ENCODE results near the gene CPSF4L.

The CPSF4L gene

DNA sequence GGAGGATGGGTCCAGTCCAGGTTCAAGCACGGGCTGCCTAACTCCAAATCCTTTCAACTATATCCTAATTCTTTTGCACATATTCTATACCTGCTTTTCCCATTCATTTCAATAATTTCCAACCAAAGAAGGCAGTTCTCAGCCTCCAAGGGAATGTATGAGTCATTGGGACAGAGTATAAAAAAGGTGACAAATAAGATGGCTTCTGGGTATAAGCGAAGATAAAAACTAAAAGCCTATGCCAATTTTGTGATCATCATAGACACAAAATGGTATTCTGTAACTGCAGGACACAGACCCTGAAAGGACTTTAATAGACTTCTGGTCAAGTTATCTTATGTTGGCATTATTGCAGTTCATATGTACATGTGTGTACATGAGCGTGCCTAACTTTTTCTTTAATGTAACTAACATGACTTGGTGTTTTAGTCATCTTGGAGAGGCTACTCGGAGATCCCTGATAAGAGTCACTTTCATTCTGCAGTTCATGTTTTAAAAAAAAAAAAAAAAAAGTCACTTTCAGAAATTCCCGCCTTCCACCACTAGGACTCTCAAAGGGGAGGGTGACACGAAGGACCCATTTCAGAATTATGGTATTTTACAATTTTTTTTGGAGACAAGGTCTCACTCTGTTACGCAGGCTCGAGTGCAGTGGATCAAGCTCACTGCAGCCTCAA is 51.5 kb downstream of the CPSF4L start:
- Histone ChIP-seq H3K9me3 (ENCODE audit: insufficient read depth, low read depth, low read length) (no peaks in the 10 kb centered on the region), H3K27ac (ENCODE audit: low read depth, low read length) (no peak overlapping the region), H3K9ac (ENCODE audit: low read depth, low read length) (no peak overlapping the region), H3K36me3 (ENCODE audit: insufficient read depth, low read length) (peaks cover 58% of the 10 kb centered on the region), H3K27me3 (ENCODE audit: insufficient read depth, low read length) (no peaks in the 10 kb centered on the region), H3K4me3 (ENCODE audit: low read length) (no peak overlapping the region), H3K4me1 (ENCODE audit: insufficient read depth, low read length) (no peaks in the 10 kb centered on the region)
- 86% methylated on average over 8 of the region's 8 CpGs for WGBS

DNA sequence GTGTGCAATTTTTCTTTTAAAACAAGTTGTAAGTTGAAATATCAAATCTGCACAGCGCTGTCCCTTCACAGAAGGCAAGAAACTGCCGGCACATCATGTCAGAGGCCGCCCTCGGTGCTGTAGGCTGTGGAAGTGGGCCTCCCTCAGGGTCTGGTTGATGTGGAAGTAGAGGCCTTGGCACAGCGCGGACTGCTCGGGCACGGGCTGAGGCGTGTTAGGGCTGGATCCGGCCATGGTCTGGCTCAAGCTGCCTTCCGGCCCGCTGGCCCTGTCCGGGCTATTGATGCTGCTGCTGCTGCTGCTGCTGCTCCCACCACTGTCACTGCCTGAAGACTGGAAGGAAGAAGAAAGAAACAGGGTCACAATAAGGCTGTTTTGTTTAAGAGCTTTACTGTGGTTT is 52.2 kb downstream of the CPSF4L start:
- Histone ChIP-seq H3K27ac (ENCODE audit: low read depth, low read length) (no peak overlapping the region), H3K9me3 (ENCODE audit: insufficient read depth, low read depth, low read length) (no peaks in the 10 kb centered on the region), H3K36me3 (ENCODE audit: insufficient read depth, low read length) (peaks cover 63% of the 10 kb centered on the region), H3K9ac (ENCODE audit: low read depth, low read length) (no peak overlapping the region), H3K4me1 (ENCODE audit: insufficient read depth, low read length) (no peaks in the 10 kb centered on the region), H3K4me3 (ENCODE audit: low read length) (no peak overlapping the region), H3K27me3 (ENCODE audit: insufficient read depth, low read length) (no peaks in the 10 kb centered on the region)
- 96% methylated on average over 13 of the region's 13 CpGs for WGBS

DNA sequence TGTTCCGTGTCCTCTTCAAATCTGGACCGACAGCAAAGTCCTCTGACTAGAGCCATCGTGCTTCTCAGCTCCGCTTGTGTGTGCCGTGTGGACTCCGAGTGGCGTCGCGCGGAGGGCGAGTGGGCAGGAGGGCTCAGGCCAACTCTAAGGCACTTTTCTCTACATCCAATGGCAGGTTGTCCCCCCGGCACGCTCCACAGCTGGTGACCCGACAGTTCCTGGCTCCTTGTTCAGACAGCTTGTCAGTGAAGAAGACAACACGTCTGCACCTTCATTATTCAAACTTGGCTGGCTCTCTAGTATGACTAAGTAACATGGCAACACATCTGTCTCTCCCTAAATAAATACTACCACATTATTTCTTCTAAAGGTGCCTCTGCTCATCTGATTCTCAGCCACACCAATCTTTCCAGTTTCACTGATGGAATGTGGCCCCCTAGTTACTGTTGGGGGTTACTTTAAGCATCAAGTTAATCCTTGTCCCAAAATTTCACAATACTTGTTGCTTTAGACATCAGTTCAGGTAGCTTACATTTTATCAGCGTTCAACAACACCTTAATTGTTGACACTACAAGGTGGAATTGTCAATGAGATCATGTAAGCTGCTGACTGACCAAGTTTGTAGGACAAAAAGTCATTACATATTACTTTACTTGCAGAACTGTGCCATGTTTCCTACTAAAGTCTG is 53.4 kb downstream of the CPSF4L start:
- Histone ChIP-seq H3K9ac (ENCODE audit: low read depth, low read length) (no peak overlapping the region), H3K4me1 (ENCODE audit: insufficient read depth, low read length) (no peaks in the 10 kb centered on the region), H3K36me3 (ENCODE audit: insufficient read depth, low read length) (peaks cover 72% of the 10 kb centered on the region), H3K4me3 (ENCODE audit: low read length) (no peak overlapping the region), H3K27ac (ENCODE audit: low read depth, low read length) (no peak overlapping the region), H3K9me3 (ENCODE audit: insufficient read depth, low read depth, low read length) (no peaks in the 10 kb centered on the region), H3K27me3 (ENCODE audit: insufficient read depth, low read length) (no peaks in the 10 kb centered on the region)
- WGBS, result 96% methylated on average over 16 of the region's 16 CpGs

DNA sequence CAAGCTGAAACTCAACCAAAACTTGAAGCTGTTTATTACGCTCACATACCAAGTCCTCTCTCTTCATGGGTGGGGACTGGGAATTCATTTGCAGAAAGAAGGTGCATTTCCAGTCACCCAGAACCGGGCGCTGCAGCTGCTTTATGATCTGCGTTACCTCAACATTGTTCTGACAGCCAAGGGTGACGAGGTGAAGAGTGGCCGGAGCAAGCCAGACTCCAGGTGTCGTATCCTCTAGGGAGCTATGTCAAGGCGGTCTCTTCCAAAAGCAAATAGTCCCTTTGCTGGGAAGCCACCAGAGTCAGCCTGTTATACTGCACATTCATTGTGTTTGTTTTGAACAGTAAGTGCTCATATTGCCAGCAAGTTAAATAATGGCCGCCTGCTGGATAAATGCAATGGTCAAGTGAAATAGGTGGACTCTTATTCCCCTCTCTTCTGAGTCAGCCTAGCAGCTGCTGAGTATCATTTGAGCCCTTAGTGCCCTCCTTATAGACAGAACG is 56.2 kb downstream of the CPSF4L start:
- WGBS, result 92% methylated on average over 10 of the region's 10 CpGs
- Histone ChIP-seq H3K36me3 (ENCODE audit: insufficient read depth, low read length) (peaks cover 93% of the 10 kb centered on the region), H3K9me3 (ENCODE audit: insufficient read depth, low read depth, low read length) (no peaks in the 10 kb centered on the region), H3K27me3 (ENCODE audit: insufficient read depth, low read length) (no peaks in the 10 kb centered on the region), H3K4me1 (ENCODE audit: insufficient read depth, low read length) (no peaks in the 10 kb centered on the region), H3K4me3 (ENCODE audit: low read length) (no peak overlapping the region), H3K9ac (ENCODE audit: low read depth, low read length) (no peak overlapping the region), H3K27ac (ENCODE audit: low read depth, low read length) (no peak overlapping the region)

DNA sequence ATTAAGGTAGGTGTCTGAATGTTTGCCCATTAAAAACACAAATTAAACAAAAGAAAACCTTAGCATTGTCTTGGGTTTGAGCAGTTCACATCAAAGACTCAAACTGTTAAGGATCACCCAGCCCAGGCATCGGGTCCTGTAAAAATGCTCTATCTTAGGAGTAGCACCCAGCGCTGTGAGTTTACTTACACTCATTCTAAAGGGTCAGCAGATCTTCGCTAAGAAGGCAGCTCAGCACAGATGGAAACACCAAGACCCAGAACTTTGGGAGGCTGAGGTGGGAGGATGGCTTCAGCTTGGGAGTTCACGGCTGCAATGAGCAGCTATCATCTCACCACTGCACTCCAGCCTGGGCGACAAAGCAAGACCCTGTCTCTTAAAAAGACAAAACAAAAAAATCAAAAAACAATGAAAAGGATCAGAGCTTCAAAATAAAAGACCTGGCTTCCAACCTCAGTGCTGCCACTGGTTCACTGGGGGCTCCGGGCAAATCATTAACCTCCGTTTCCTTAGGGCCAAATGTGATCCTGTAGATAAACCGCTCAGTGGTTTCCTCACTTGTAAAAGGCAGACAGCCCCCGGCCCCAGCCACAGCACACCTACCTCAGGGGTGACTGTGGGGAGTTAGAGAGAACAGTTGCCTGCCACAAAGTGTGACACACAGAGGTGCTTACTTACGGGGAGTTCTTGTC is 57.7 kb downstream of the CPSF4L start:
- Histone ChIP-seq H3K4me3 (ENCODE audit: low read length) (no peak overlapping the region), H3K9ac (ENCODE audit: low read depth, low read length) (no peak overlapping the region), H3K27ac (ENCODE audit: low read depth, low read length) (no peak overlapping the region), H3K4me1 (ENCODE audit: insufficient read depth, low read length) (no peaks in the 10 kb centered on the region), H3K9me3 (ENCODE audit: insufficient read depth, low read depth, low read length) (no peaks in the 10 kb centered on the region), H3K27me3 (ENCODE audit: insufficient read depth, low read length) (no peaks in the 10 kb centered on the region), H3K36me3 (ENCODE audit: insufficient read depth, low read length) (peaks cover 95% of the 10 kb centered on the region)
- 94% methylated on average over 10 of the region's 10 CpGs for WGBS

DNA sequence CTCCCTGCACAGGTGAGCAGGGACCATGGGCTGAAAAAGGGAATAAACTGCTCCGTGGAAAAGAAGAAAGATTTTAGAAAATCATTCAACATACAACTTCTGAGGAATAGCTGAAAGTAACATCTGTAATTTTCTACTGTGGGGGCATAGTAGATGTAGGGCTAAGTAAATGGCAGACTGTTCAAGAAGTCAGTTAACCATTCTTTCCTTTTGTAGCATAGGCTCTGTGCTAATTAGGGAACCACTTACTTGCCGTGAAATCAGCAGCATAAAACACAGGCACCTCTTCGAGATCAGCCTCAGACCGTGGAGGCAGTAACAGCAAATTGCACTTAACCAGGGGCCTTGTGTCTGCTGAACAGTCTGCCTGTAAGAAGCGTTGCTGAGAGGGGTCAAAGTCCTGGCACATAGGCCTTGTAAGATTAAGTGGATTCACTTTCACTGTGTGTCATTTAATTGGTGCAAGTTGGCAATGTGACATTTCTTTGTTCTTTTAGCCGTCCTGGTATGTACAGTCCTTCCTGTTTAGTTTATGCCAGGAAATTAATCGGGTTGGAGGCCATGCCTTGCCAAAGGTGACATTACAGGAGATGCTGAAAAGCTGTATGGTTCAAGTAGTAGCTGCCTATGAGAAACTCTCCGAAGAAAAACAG is 58.4 kb downstream of the CPSF4L start:
- Histone ChIP-seq H3K4me1 (ENCODE audit: insufficient read depth, low read length) (no peaks in the 10 kb centered on the region), H3K9me3 (ENCODE audit: insufficient read depth, low read depth, low read length) (no peaks in the 10 kb centered on the region), H3K4me3 (ENCODE audit: low read length) (no peak overlapping the region), H3K27ac (ENCODE audit: low read depth, low read length) (no peak overlapping the region), H3K27me3 (ENCODE audit: insufficient read depth, low read length) (no peaks in the 10 kb centered on the region), H3K36me3 (ENCODE audit: insufficient read depth, low read length) (peaks cover 95% of the 10 kb centered on the region), H3K9ac (ENCODE audit: low read depth, low read length) (no peak overlapping the region)
- WGBS, result 89% methylated on average over 8 of the region's 8 CpGs

DNA sequence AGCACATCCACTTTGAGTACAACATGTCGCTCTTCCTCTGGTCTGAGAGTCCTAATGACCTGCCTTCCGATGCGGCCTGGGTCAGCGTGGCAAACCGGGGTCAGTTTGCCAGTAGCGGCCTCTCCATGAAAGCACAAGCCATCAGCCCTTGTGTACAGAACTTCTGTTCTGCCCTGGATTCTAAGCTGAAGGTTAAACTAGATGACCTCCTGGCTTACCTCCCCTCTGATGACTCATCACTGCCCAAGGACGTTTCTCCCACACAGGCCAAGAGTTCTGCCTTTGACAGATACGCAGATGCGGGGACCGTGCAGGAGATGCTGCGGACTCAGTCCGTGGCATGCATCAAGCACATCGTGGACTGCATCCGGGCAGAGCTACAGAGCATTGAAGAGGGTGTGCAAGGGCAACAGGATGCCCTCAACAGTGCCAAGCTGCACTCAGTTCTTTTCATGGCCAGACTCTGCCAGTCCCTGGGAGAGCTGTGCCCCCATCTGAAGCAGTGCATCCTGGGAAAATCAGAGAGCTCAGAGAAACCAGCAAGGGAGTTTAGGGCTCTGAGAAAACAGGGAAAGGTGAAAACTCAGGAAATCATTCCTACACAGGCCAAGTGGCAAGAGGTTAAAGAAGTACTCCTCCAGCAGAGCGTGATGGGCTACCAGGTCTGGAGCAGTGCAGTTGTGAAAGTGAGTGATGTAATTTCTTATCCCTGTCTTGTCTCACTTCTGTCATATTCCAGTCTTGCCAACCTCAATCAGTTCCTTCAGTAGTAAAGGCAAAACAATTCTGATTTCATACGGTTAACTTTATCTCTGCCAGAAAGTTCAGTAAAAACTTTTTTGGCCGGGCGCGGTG is 60.2 kb downstream of the CPSF4L start:
- 92% methylated on average over 19 of the region's 19 CpGs for WGBS
- Histone ChIP-seq H3K27me3 (ENCODE audit: insufficient read depth, low read length) (no peaks in the 10 kb centered on the region), H3K27ac (ENCODE audit: low read depth, low read length) (no peak overlapping the region), H3K9ac (ENCODE audit: low read depth, low read length) (no peak overlapping the region), H3K4me1 (ENCODE audit: insufficient read depth, low read length) (no peaks in the 10 kb centered on the region), H3K36me3 (ENCODE audit: insufficient read depth, low read length) (peaks cover 95% of the 10 kb centered on the region), H3K4me3 (ENCODE audit: low read length) (no peak overlapping the region), H3K9me3 (ENCODE audit: insufficient read depth, low read depth, low read length) (no peaks in the 10 kb centered on the region)

DNA sequence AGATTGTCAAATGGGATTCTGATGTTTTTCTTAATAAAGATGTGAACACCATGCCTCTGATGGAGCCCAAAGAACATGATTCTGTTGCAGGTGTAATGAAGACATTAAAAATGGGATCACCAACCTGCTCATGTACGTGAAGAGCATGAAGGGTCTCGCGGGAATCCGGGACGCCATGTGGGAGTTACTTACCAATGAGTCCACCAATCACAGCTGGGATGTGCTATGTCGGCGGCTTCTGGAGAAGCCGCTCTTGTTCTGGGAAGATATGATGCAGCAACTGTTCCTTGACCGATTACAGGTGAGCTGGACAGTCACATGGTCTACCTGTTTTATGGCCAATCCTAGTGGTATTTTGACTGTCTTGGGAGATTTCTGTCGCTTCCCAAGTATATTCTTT is 61.2 kb downstream of the CPSF4L start:
- Histone ChIP-seq H3K27ac (ENCODE audit: low read depth, low read length) (no peak overlapping the region), H3K9me3 (ENCODE audit: insufficient read depth, low read depth, low read length) (no peaks in the 10 kb centered on the region), H3K36me3 (ENCODE audit: insufficient read depth, low read length) (peaks cover 86% of the 10 kb centered on the region), H3K27me3 (ENCODE audit: insufficient read depth, low read length) (no peaks in the 10 kb centered on the region), H3K9ac (ENCODE audit: low read depth, low read length) (no peak overlapping the region), H3K4me3 (ENCODE audit: low read length) (no peak overlapping the region), H3K4me1 (ENCODE audit: insufficient read depth, low read length) (no peaks in the 10 kb centered on the region)
- WGBS, result 92% methylated on average over 10 of the region's 10 CpGs

DNA sequence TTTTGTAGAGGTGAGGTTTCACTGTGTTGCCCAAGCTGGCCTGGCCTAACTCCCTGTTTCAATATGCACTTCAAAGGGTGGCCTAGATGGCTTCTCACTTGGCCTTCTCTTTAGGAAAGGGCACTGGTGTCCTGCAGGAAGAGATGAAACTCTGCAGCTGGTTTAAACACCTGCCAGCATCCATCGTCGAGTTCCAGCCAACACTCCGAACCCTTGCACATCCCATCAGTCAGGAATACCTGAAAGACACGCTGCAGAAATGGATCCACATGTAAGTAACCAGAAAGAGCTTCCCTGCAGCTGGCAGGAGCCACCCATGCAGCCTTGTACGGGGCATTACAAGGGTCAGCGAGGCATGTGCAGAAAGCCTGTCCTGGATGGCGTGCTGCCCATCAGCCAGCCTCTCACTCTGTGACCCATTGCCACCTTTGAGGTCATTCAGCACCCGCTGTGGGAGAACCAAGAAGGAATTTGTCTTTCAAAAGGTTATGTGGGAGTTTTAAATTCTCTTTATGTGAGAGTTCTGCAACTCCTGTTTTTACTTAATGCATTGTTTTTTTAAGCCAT is 61.8 kb downstream of the CPSF4L start:
- Histone ChIP-seq H3K4me1 (ENCODE audit: insufficient read depth, low read length) (no peaks in the 10 kb centered on the region), H3K36me3 (ENCODE audit: insufficient read depth, low read length) (peaks cover 81% of the 10 kb centered on the region), H3K27ac (ENCODE audit: low read depth, low read length) (no peak overlapping the region), H3K9me3 (ENCODE audit: insufficient read depth, low read depth, low read length) (no peaks in the 10 kb centered on the region), H3K4me3 (ENCODE audit: low read length) (no peak overlapping the region), H3K9ac (ENCODE audit: low read depth, low read length) (no peak overlapping the region), H3K27me3 (ENCODE audit: insufficient read depth, low read length) (no peaks in the 10 kb centered on the region)
- 96% methylated on average over 8 of the region's 8 CpGs for WGBS

DNA sequence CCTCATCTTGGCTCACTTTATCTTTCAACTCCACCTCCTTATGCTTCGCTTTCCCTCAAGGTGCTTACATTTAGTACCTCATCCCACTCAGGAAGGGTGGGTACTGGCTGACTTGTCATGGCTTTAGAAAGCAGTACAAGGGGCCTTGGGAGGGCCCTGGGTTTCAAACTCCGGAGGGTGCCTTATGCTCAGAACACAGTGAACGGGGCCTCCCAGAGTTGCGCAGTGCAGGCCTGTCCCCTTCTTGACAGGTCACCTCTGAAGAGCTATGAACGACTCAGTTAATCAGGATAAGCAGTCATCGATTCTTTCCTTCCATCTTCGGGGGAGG is 62.8 kb downstream of the CPSF4L start:
- WGBS, result 96% methylated on average over 7 of the region's 7 CpGs
- no peaks in the 10 kb centered on the region for H3K4me1 ChIP-seq (ENCODE audit: insufficient read depth, low read length)
- no peak overlapping the region for H3K4me3 ChIP-seq (ENCODE audit: low read length)
- H3K27ac ChIP-seq (ENCODE audit: low read depth, low read length), result no peak overlapping the region
- H3K36me3 ChIP-seq (ENCODE audit: insufficient read depth, low read length), result peaks cover 73% of the 10 kb centered on the region
- no peaks in the 10 kb centered on the region for H3K9me3 ChIP-seq (ENCODE audit: insufficient read depth, low read depth, low read length)
- H3K9ac ChIP-seq (ENCODE audit: low read depth, low read length), result no peak overlapping the region
- H3K27me3 ChIP-seq (ENCODE audit: insufficient read depth, low read length), result no peaks in the 10 kb centered on the region
